NB4 (cell line): Measurements from ENCODE around the gene DBNL.

Source experiments
- DNase-seq: peaks from one replicate; pipeline ENCODE4 v3.0.0; 2010; ENCODE audit warnings: low read depth
- H3K4me3 ChIP-seq: one replicate; pipeline ENCODE4 v1.5.1; 2011; ENCODE audit warnings: mild to moderate bottlenecking, low read depth, low read length, moderate library complexity
- CTCF ChIP-seq: IDR thresholded peaks from one replicate; pipeline ENCODE4 v1.5.1; 2012; ENCODE audit warnings: low read depth, low read length
- MAX ChIP-seq: IDR thresholded peaks from 2 replicates; pipeline ENCODE4 v1.6.1; 2011; ENCODE audit warnings: low read depth, low read length
- MYC ChIP-seq: IDR thresholded peaks from 2 replicates; pipeline ENCODE4 v1.6.1; 2011; ENCODE audit warnings: low read depth, low read length
- POLR2A ChIP-seq: IDR thresholded peaks from 2 replicates; pipeline ENCODE4 v1.6.1; 2011; ENCODE audit warnings: mild to moderate bottlenecking; ENCODE audit not compliant: insufficient read length; ENCODE audit errors: extremely low read depth

Gene DBNL

GRCh38 chr7:44095781-44096180 is 51.3 kb downstream of the DBNL start:
- TF ChIP-seq CTCF (no peak), POLR2A (no peak), MAX (no peak), MYC (no peak)

GRCh38 chr7:44096326-44096881 is 51.9 kb downstream of the DBNL start:
- no peak for DNase-seq
- TF ChIP-seq MAX (no peak), POLR2A (no peak), CTCF (no peak), MYC (no peak)
- no peak overlapping the region for H3K4me3 ChIP-seq

More at GRCh38 chr7:44095781-44096180, 51.3 kb downstream of the DBNL start:
- no peak for DNase-seq
- H3K4me3 ChIP-seq, result no peak overlapping the region

- no peak for TF ChIP-seq POLR2A
- 0 out of 2 replicates have a peak, but pooled peaks have one; percentile 16 for TF ChIP-seq MYC
- no peak for TF ChIP-seq CTCF
- TF ChIP-seq MAX, result no peak
- H3K4me3 ChIP-seq, result no peak overlapping the region
- DNase-seq, result peak; percentile 89
Observed at GRCh38 chr7:44097064-44097932, 52.8 kb downstream of the DBNL start.

- no peak overlapping the region for H3K4me3 ChIP-seq
- no peak for DNase-seq
- TF ChIP-seq MAX, result no peak
- TF ChIP-seq MYC, result no peak
- no peak for TF ChIP-seq POLR2A
- TF ChIP-seq CTCF, result no peak
Observed at GRCh38 chr7:44098092-44099068, 53.9 kb downstream of the DBNL start.

GRCh38 chr7:44099669-44100068 is 55.2 kb downstream of the DBNL start:
- H3K4me3 ChIP-seq, result no peak overlapping the region
- TF ChIP-seq POLR2A (no peak), MAX (no peak), CTCF (no peak), MYC (no peak)
- DNase-seq, result no peak
